H1 (cell line): ENCODE measurements around the gene RGS6. TPM values are rescaled to one million over a fixed set of nuclear protein-coding genes. Genes with fewer than 3 reads are reported as not detected.

Source experiments
- CEBPB ChIP-seq: IDR thresholded peaks from 2 replicates; pipeline ENCODE4 v1.6.1; 2012; ENCODE audit warnings: low read depth, low read length
- CHD2 ChIP-seq: IDR thresholded peaks from 2 replicates; pipeline ENCODE4 v1.6.1; 2012; ENCODE audit warnings: low read length, improper control_type of control experiment
- polyA plus RNA-seq, 7 experiments: library from polyadenylated mRNA; depleted of rRNA in 3 of 7; stranded (reverse) in 5 of 7; unstranded in 2 of 7; fragments of >200 nt in 5 of 7; fragments of 200-250 nt in 2 of 7; gene quantifications; 1 replicate in 5 of 7; 2 replicates in 1 of 7; 4 replicates in 1 of 7; pipeline versions ENCODE4 v1.2.1 to v1.2.3, GENCODE V29; 2011 to 2013; ENCODE audit warnings: missing spikeins in 2 of 7, mixed read lengths in 2 of 7
- total RNA-seq: library from RNA; stranded (reverse); fragmentation: NEBNext Ultra II Directional; extraction: Animal tissue kit (Norgen Biotek cat#: 25700); gene quantifications from 2 replicates; pipeline ENCODE4 v1.2.1, GENCODE V29; 2021
- TF ChIP-seq, protein P1 (sequence below): IDR thresholded peaks from 2 replicates; pipeline ENCODE4 v1.6.1; 2011; ENCODE audit warnings: low read depth, mild to moderate bottlenecking, low read length; ENCODE audit not compliant: insufficient read depth

The RGS6 gene
- total and polyA plus RNA-seq, 2 of the 8 experiments (the other 6 are each of a cell fraction or from before 2014, with no cell fraction given): 0.26 to 1.1 TPM

DNA sequence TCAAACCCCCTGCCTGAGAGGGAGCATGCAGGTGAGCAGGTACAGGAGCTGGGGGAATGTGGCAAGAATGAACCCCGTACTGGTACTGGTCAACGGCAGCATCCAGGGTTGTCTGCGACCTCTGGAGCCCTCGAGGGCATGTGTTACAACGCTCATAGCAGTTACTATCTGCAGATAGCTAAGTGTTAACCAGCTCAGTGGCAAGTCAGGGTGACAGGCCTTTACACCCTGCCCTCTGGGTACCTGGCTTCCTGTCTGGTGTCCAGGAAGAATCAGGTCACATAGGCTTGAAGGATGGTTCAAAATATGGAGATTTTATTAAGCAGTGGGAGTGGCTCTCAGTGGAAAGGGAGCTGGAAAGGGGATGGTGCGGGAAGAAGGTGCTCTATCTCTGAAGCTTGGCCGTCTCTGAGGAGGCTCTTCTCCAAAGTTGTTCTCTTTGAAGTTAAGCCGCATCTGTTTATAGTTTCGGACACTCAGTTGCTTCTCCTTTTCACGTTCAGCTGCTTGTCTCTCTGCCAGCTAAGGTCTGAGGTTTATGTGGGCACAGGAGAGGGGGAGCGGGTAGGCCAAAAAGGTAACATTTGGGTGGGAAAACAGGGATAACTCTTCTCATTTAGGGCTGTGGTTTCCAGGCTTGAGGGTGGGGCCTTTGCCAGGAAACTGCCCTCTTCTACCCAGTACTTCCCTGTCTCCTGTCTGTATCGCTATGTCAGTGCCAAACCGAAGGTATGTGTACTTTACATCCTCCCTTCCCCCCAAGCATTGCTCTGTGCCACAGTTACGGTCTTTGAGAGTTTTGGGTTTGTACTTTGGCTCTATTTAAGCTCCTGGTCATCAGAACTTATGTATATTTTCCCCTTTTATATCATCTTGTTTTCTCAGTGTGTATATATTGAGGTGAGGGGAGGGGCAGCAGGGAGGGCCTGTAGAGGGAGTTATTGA, 305.8 kb downstream of the RGS6 start (continued):
- TF ChIP-seq CEBPB: no peak
- TF ChIP-seq CHD2: no peak
- TF ChIP-seq, protein P1, sequence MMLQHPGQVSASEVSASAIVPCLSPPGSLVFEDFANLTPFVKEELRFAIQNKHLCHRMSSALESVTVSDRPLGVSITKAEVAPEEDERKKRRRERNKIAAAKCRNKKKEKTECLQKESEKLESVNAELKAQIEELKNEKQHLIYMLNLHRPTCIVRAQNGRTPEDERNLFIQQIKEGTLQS: no peak
